Mesothelial cell of epicardium (in vitro differentiated cells): ENCODE results near the gene P4HB. TPM values are rescaled to one million over a fixed set of nuclear protein-coding genes. Genes with fewer than 3 reads are reported as not detected.

Experiments used
- DNase-seq, 2 experiments: peaks; one replicate each; pipeline ENCODE4 v3.0.0; 2021; ENCODE audit warnings: low spot score in 2 of 2; ENCODE audit not compliant: unreplicated experiment in 2 of 2
- H3K27ac Mint-ChIP-seq: 2 replicates; pipeline ENCODE4 v1.8.0; 2021; ENCODE audit warnings: mixed read lengths
- H3K27me3 Mint-ChIP-seq: 2 replicates; pipeline ENCODE4 v1.8.0; 2021; ENCODE audit warnings: low read depth, mixed read lengths
- H3K36me3 Mint-ChIP-seq: 2 replicates; pipeline ENCODE4 v1.8.0; 2021; ENCODE audit warnings: mixed read lengths
- H3K4me1 Mint-ChIP-seq: 2 replicates; pipeline ENCODE4 v1.8.0; 2021; ENCODE audit warnings: mixed read lengths
- H3K4me3 Mint-ChIP-seq: 2 replicates; pipeline ENCODE4 v1.8.0; 2021; ENCODE audit warnings: mild to moderate bottlenecking, moderate library complexity, mixed read lengths
- H3K9me3 Mint-ChIP-seq: 2 replicates; pipeline ENCODE4 v1.8.0; 2021; ENCODE audit warnings: mixed read lengths
- CTCF ChIP-seq: fragments of 200-600 bp; sonication (generic); IDR thresholded peaks from one replicate; pipeline ENCODE4 v1.5.0; 2021; ENCODE audit warnings: antibody characterized with exemption; ENCODE audit not compliant: unreplicated experiment
- total RNA-seq: library from RNA; stranded (reverse); gene quantifications from 3 replicates; pipeline ENCODE4 v1.2.1, GENCODE V29; 2021

Gene P4HB
- total RNA-seq, 1 donor from 2014 or later, result 433 TPM

- Mint-ChIP-seq H3K27me3 (peaks cover 2% of the 10 kb centered on the region), H3K4me1 (peaks cover 39% of the 10 kb centered on the region), H3K27ac (peak overlapping the region; percentile 34), H3K4me3 (peak overlapping the region; percentile 85), H3K9me3 (no peaks in the 10 kb centered on the region), H3K36me3 (peaks cover 15% of the 10 kb centered on the region)
- no peak for DNase-seq
- TF ChIP-seq CTCF, result no peak
These were observed 2.0 kb downstream of the P4HB start for GRCh38 chr17:81858170-81858966.

- H3K36me3 Mint-ChIP-seq, result peaks cover 26% of the 10 kb centered on the region
- H3K9me3 Mint-ChIP-seq, result no peaks in the 10 kb centered on the region
- H3K27ac Mint-ChIP-seq, result no peak overlapping the region
- TF ChIP-seq CTCF, result no peak
- H3K4me1 Mint-ChIP-seq, result peaks cover 26% of the 10 kb centered on the region
- no peak for DNase-seq
- H3K27me3 Mint-ChIP-seq, result no peaks in the 10 kb centered on the region
- no peak overlapping the region for H3K4me3 Mint-ChIP-seq
These were observed 5.2 kb downstream of the P4HB start for GRCh38 chr17:81854974-81855774.

GRCh38 chr17:81852237-81852636 is 8.1 kb downstream of the P4HB start:
- H3K4me1 Mint-ChIP-seq, result peaks cover under 1% of the 10 kb centered on the region
- no peak for DNase-seq
- no peaks in the 10 kb centered on the region for H3K9me3 Mint-ChIP-seq
- H3K27ac Mint-ChIP-seq, result no peak overlapping the region
- no peaks in the 10 kb centered on the region for H3K27me3 Mint-ChIP-seq
- no peak for TF ChIP-seq CTCF
- H3K36me3 Mint-ChIP-seq, result peaks cover 19% of the 10 kb centered on the region
- no peak overlapping the region for H3K4me3 Mint-ChIP-seq

GRCh38 chr17:81851423-81851822 is 8.9 kb downstream of the P4HB start:
- TF ChIP-seq CTCF, result no peak
- Mint-ChIP-seq H3K4me3 (no peak overlapping the region), H3K4me1 (no peaks in the 10 kb centered on the region), H3K9me3 (no peaks in the 10 kb centered on the region), H3K27ac (no peak overlapping the region), H3K27me3 (no peaks in the 10 kb centered on the region), H3K36me3 (peaks cover 19% of the 10 kb centered on the region)
- DNase-seq, result no peak

- TF ChIP-seq CTCF, result no peak
- Mint-ChIP-seq H3K36me3 (peaks cover 30% of the 10 kb centered on the region), H3K27ac (no peak overlapping the region), H3K4me3 (no peak overlapping the region), H3K4me1 (no peaks in the 10 kb centered on the region), H3K9me3 (no peaks in the 10 kb centered on the region), H3K27me3 (no peaks in the 10 kb centered on the region)
- DNase-seq, result no peak
These were observed 10.9 kb downstream of the P4HB start for GRCh38 chr17:81849457-81849856.
